Gastroesophageal sphincter (tissue), 3 donors: ENCODE results near the gene GRAMD1A.

ENCODE experiments used
- CTCF ChIP-seq, 4 experiments: fragments of 200-600 bp in 2 of 4; fragments of 450-650 bp in 2 of 4; sonication (generic) in 1 of 4; IDR thresholded peaks; one replicate each; pipeline ENCODE4 v1.5.1; 2017 to 2019; ENCODE audit warnings: antibody characterized with exemption in 4 of 4, mild to moderate bottlenecking in 2 of 4, moderate library complexity in 2 of 4
- POLR2A ChIP-seq, 2 donors: fragments of 450-650 bp; IDR thresholded peaks; one replicate each; pipeline ENCODE4 v1.6.1; 2017; ENCODE audit warnings: antibody characterized with exemption in 2 of 2, mild to moderate bottlenecking in 2 of 2, moderate library complexity in 1 of 2
- POLR2AphosphoS5 ChIP-seq: sonication (generic); formaldehyde crosslinking; IDR thresholded peaks from one replicate; pipeline ENCODE4 v1.6.1; 2017; ENCODE audit warnings: antibody characterized with exemption

- TF ChIP-seq CTCF (IDR thresholded peaks at IDR 0.05) (no peak), POLR2A (IDR thresholded peaks at IDR 0.05) (no peak), POLR2AphosphoS5 (no peak)
Observed at GRCh38 chr19:35031072-35031881, 31.2 kb downstream of the GRAMD1A start.
